GM12878 (cell line): ENCODE data around the gene ZMYND15.

Experiments used
- EED ChIP-seq: sonication (generic); IDR thresholded peaks from 2 replicates; pipeline ENCODE4 v1.6.1; 2016; ENCODE audit warnings: antibody characterized with exemption, low read depth
- FOXK2 ChIP-seq: fragments of 450-650 bp; IDR thresholded peaks from 2 replicates; pipeline ENCODE4 v1.6.1; 2017; ENCODE audit warnings: mild to moderate bottlenecking, moderate library complexity
- JUND ChIP-seq: IDR thresholded peaks from 2 replicates; pipeline ENCODE4 v1.6.1; 2012; ENCODE audit warnings: low read depth, mild to moderate bottlenecking, low read length, improper control_type of control experiment, moderate library complexity
- NRF1 ChIP-seq: conservative IDR thresholded peaks from 2 replicates; pipeline ENCODE4 v1.6.1; 2011; ENCODE audit warnings: mild to moderate bottlenecking, low read depth, low read length, improper control_type of control experiment
- ZNF687 ChIP-seq: fragments of 450-650 bp; IDR thresholded peaks from 2 replicates; pipeline ENCODE4 v1.6.1; 2017; ENCODE audit warnings: mild to moderate bottlenecking, moderate library complexity
- TF ChIP-seq, protein P1 (sequence below): IDR thresholded peaks from 2 replicates; pipeline ENCODE4 v1.6.1; 2011; ENCODE audit warnings: borderline replicate concordance, low read depth, mild to moderate bottlenecking, moderate library complexity, low read length; ENCODE audit not compliant: insufficient read depth, poor library complexity, severe bottlenecking
- TF ChIP-seq, protein P2 (sequence below), 3 experiments: IDR thresholded peaks in 2 of 3; conservative IDR thresholded peaks in 1 of 3; 2 replicates each; pipeline ENCODE4 v1.5.1; 2011; ENCODE audit warnings: low read depth in 3 of 3, low read length in 3 of 3, mild to moderate bottlenecking in 3 of 3, control low read depth in 2 of 3, moderate library complexity in 2 of 3, inconsistent platforms in 1 of 3, mixed read lengths in 1 of 3; ENCODE audit not compliant: control insufficient read depth in 2 of 3, insufficient read depth in 1 of 3; ENCODE audit errors: extremely low read depth in 1 of 3

DNA sequence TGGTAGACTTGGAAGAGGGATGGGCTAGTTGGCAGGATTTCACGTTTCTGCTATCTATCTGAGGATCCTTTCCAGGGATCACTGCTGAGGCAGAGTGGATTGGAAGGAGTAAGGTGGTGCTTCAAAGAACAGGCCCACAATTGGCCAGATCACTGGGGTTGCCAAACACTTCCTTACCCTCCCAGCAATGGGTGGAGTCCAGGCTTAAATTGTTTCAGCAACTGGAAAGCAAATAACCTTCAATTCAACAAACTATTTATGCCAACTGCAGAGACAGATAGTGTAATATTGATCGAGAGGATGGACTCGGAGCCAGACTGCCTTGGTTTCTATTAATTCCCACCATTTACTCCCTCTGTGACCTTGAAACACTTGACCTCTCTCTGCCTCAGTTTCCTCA lies 27.1 kb upstream of the ZMYND15 start:
- TF ChIP-seq, protein P1, sequence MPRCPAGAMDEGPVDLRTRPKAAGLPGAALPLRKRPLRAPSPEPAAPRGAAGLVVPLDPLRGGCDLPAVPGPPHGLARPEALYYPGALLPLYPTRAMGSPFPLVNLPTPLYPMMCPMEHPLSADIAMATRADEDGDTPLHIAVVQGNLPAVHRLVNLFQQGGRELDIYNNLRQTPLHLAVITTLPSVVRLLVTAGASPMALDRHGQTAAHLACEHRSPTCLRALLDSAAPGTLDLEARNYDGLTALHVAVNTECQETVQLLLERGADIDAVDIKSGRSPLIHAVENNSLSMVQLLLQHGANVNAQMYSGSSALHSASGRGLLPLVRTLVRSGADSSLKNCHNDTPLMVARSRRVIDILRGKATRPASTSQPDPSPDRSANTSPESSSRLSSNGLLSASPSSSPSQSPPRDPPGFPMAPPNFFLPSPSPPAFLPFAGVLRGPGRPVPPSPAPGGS: no peak
- TF ChIP-seq, protein P2, sequence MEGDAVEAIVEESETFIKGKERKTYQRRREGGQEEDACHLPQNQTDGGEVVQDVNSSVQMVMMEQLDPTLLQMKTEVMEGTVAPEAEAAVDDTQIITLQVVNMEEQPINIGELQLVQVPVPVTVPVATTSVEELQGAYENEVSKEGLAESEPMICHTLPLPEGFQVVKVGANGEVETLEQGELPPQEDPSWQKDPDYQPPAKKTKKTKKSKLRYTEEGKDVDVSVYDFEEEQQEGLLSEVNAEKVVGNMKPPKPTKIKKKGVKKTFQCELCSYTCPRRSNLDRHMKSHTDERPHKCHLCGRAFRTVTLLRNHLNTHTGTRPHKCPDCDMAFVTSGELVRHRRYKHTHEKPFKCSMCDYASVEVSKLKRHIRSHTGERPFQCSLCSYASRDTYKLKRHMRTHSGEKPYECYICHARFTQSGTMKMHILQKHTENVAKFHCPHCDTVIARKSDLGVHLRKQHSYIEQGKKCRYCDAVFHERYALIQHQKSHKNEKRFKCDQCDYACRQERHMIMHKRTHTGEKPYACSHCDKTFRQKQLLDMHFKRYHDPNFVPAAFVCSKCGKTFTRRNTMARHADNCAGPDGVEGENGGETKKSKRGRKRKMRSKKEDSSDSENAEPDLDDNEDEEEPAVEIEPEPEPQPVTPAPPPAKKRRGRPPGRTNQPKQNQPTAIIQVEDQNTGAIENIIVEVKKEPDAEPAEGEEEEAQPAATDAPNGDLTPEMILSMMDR (IDR thresholded peaks at IDR 0.05 in 2 of 3, conservative IDR thresholded peaks at IDR 0.05 in 1 of 3; ENCODE audit: control insufficient read depth in 2 of 3, extremely low read depth in 1 of 3, insufficient read depth in 1 of 3, low read depth in 3 of 3, low read length in 3 of 3): no peak
- TF ChIP-seq FOXK2 (no peak), ZNF687 (no peak), JUND (no peak), EED (no peak), NRF1 (no peak)
